GM12878 (cell line): Measurements from ENCODE around the gene YEATS2.

ENCODE experiments used
- ATF3 ChIP-seq: IDR thresholded peaks from 2 replicates; pipeline ENCODE4 v1.6.1; 2011; ENCODE audit warnings: low read depth, mild to moderate bottlenecking, low read length, moderate library complexity, borderline replicate concordance; ENCODE audit errors: extremely low read depth
- CTCF ChIP-seq, 3 experiments: IDR thresholded peaks in 2 of 3; conservative IDR thresholded peaks in 1 of 3; 2 replicates each; pipeline ENCODE4 v1.5.1; 2011; ENCODE audit warnings: low read depth in 3 of 3, low read length in 3 of 3, mild to moderate bottlenecking in 3 of 3, control low read depth in 2 of 3, moderate library complexity in 2 of 3, inconsistent platforms in 1 of 3, mixed read lengths in 1 of 3; ENCODE audit not compliant: control insufficient read depth in 2 of 3, insufficient read depth in 1 of 3; ENCODE audit errors: extremely low read depth in 1 of 3
- DPF2 ChIP-seq: fragments of 450-650 bp; IDR thresholded peaks from 2 replicates; pipeline ENCODE4 v1.6.1; 2017; ENCODE audit warnings: mild to moderate bottlenecking
- EZH2 ChIP-seq: IDR thresholded peaks from 2 replicates; pipeline ENCODE4 v1.6.1; 2012; ENCODE audit warnings: low read depth, mild to moderate bottlenecking, control low read depth, inconsistent platforms, low read length, borderline replicate concordance; ENCODE audit not compliant: control insufficient read depth
- HDGF ChIP-seq: fragments of 450-650 bp; IDR thresholded peaks from 2 replicates; pipeline ENCODE4 v1.6.1; 2016; ENCODE audit warnings: antibody characterized with exemption
- NFIC ChIP-seq: IDR thresholded peaks from 2 replicates; pipeline ENCODE4 v1.6.1; 2012; ENCODE audit warnings: low read depth, mild to moderate bottlenecking, inconsistent platforms, low read length, moderate library complexity
- POLR2A ChIP-seq: IDR thresholded peaks from 2 replicates; pipeline ENCODE4 v1.6.1; 2011; ENCODE audit warnings: low read depth, mild to moderate bottlenecking, low read length
- SP1 ChIP-seq: IDR thresholded peaks from one replicate; pipeline ENCODE4 v1.6.1; 2011; ENCODE audit warnings: low read depth, low read length
- TAF1 ChIP-seq: IDR thresholded peaks from 2 replicates; pipeline ENCODE4 v1.6.1; 2011; ENCODE audit warnings: mild to moderate bottlenecking, low read depth, low read length, borderline replicate concordance
- TCF12 ChIP-seq: IDR thresholded peaks from 2 replicates; pipeline ENCODE4 v1.6.1; 2011; ENCODE audit warnings: low read depth, mild to moderate bottlenecking, low read length
- TF ChIP-seq, protein P1 (sequence below): IDR thresholded peaks from 2 replicates; pipeline ENCODE4 v1.6.1; 2012; ENCODE audit warnings: low read depth, low read length, improper control_type of control experiment

- TF ChIP-seq POLR2A (no peak), CTCF (IDR thresholded peaks at IDR 0.05 in 2 of 3, conservative IDR thresholded peaks at IDR 0.05 in 1 of 3; ENCODE audit: control insufficient read depth in 2 of 3, extremely low read depth in 1 of 3, insufficient read depth in 1 of 3, low read depth in 3 of 3, low read length in 3 of 3) (no peak), TCF12 (no peak), TAF1 (no peak), DPF2 (no peak), SP1 (no peak), EZH2 (no peak), ATF3 (no peak), NFIC (no peak), HDGF (no peak)
- TF ChIP-seq, protein P1, sequence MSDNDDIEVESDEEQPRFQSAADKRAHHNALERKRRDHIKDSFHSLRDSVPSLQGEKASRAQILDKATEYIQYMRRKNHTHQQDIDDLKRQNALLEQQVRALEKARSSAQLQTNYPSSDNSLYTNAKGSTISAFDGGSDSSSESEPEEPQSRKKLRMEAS: no peak
Observed at GRCh38 chr3:183833516-183833915, 135.9 kb downstream of the YEATS2 start.
